Endothelial cell of umbilical vein (primary cell): Measurements from ENCODE around the gene STK10. TPM values are rescaled to one million over a fixed set of nuclear protein-coding genes. Genes with fewer than 3 reads are reported as not detected.

Experiments used
- BruUV-seq: library from RNA; stranded (reverse); fragments of 400-500 nt; replicated peaks from 2 replicates; lab custom pipeline; 2021; lab: Mats Ljungman, UMichigan
- CTCF ChIA-PET: fragments of 300-600, 350-600 bp; sonication (Branson Sonifier 250); formaldehyde crosslinking; loops from one replicate; lab custom pipeline; 2021; ENCODE audit warnings: antibody characterized with exemption, inconsistent platforms; lab: Charles Lee
- POLR2A ChIA-PET: fragments of 300-600, 350-600 bp; sonication (Branson Sonifier 250); formaldehyde crosslinking; loops from one replicate; lab custom pipeline; 2021; ENCODE audit warnings: antibody characterized with exemption, inconsistent platforms; lab: Charles Lee
- DNase-seq: peaks from one replicate; pipeline ENCODE4 v3.0.0-alpha.2; 2011; ENCODE audit warnings: low read depth, low spot score
- FAIRE-seq: peaks from 2 replicates; lab custom pipeline; 2011; peaks lifted over from hg19 to GRCh38; lab: Jason Lieb, UNC
- H2AFZ ChIP-seq: 2 replicates; pipeline ENCODE4 v1.6.0; 2012; ENCODE audit warnings: low read depth, low read length, control low read depth, inconsistent platforms
- H3K27ac ChIP-seq: 2 replicates; pipeline ENCODE4 v1.5.1; 2011; ENCODE audit warnings: low read depth, mild to moderate bottlenecking, control low read depth, low read length, moderate library complexity; ENCODE audit not compliant: insufficient read depth
- H3K27me3 ChIP-seq, 2 experiments: 2 replicates each; pipeline versions ENCODE4 v1.6.0 to v1.6.1; 2011; ENCODE audit warnings: low read length in 2 of 2, mixed read lengths in 1 of 2; ENCODE audit not compliant: control insufficient read depth in 2 of 2, insufficient read depth in 2 of 2
- H3K36me3 ChIP-seq, 2 experiments: 2 replicates in 1 of 2; 3 replicates in 1 of 2; pipeline ENCODE4 v1.5.1; 2011; ENCODE audit warnings: low read length in 2 of 2, mild to moderate bottlenecking in 1 of 2, moderate library complexity in 1 of 2; ENCODE audit not compliant: control insufficient read depth in 2 of 2, insufficient read depth in 2 of 2; ENCODE audit errors: extremely low read depth in 1 of 2
- H3K4me1 ChIP-seq: 3 replicates; pipeline ENCODE4 v1.5.1; 2011; ENCODE audit warnings: mild to moderate bottlenecking, low read length; ENCODE audit not compliant: control insufficient read depth, insufficient read depth; ENCODE audit errors: extremely low read depth
- H3K4me2 ChIP-seq: 2 replicates; pipeline ENCODE4 v1.6.1; 2011; ENCODE audit warnings: low read length, control low read depth, mixed read lengths; ENCODE audit not compliant: insufficient read depth
- H3K4me3 ChIP-seq, 3 experiments: fragments of 200-600 bp in 1 of 3; sonication (generic), shearing (Covaris generic) in 1 of 3; replicated peaks in 1 of 3; 2 replicates each; pipeline ENCODE4 v1.5.1; 2011 to 2016; ENCODE audit warnings: control low read depth in 3 of 3, low read length in 3 of 3, mild to moderate bottlenecking in 2 of 3, inconsistent platforms in 1 of 3, low read depth in 1 of 3, moderate library complexity in 1 of 3; ENCODE audit not compliant: insufficient read depth in 1 of 3
- H3K79me2 ChIP-seq: 2 replicates; pipeline ENCODE4 v1.6.0; 2012; ENCODE audit warnings: low read length, inconsistent platforms; ENCODE audit not compliant: control insufficient read depth, insufficient read depth
- H3K9ac ChIP-seq: replicated peaks from 2 replicates; pipeline ENCODE3; 2011; ENCODE audit warnings: low read length, control low read depth; ENCODE audit not compliant: insufficient read depth; ENCODE audit errors: extremely low read depth
- H3K9me1 ChIP-seq: replicated peaks from 3 replicates; pipeline ENCODE4 v1.6.0; 2011; ENCODE audit warnings: mild to moderate bottlenecking, low read length; ENCODE audit not compliant: control insufficient read depth, insufficient read depth; ENCODE audit errors: extremely low read depth
- H3K9me3 ChIP-seq: replicated peaks from 2 replicates; pipeline ENCODE4 v1.5.1; 2012; ENCODE audit warnings: low read length, inconsistent platforms; ENCODE audit not compliant: control insufficient read depth, insufficient read depth
- H4K20me1 ChIP-seq: replicated peaks from 2 replicates; pipeline ENCODE3; 2011; ENCODE audit warnings: mild to moderate bottlenecking, low read length; ENCODE audit not compliant: control insufficient read depth, insufficient read depth; ENCODE audit errors: extremely low read depth
- EZH2 ChIP-seq: IDR thresholded peaks from 2 replicates; pipeline ENCODE4 v1.6.1; 2012; ENCODE audit warnings: borderline replicate concordance, low read depth, mild to moderate bottlenecking, moderate library complexity, low read length, inconsistent platforms; ENCODE audit not compliant: severe bottlenecking
- FOS ChIP-seq: IDR thresholded peaks from 2 replicates; pipeline ENCODE4 v1.6.1; 2011; ENCODE audit warnings: mild to moderate bottlenecking, low read length, moderate library complexity, borderline replicate concordance; ENCODE audit not compliant: insufficient read depth
- GATA2 ChIP-seq: IDR thresholded peaks from 2 replicates; pipeline ENCODE4 v1.7.0; 2011; ENCODE audit warnings: low read depth, mild to moderate bottlenecking, moderate library complexity, mixed read lengths, low read length; ENCODE audit not compliant: insufficient read length, insufficient read depth
- JUN ChIP-seq: IDR thresholded peaks from 2 replicates; pipeline ENCODE4 v1.6.1; 2011; ENCODE audit warnings: borderline replicate concordance, low read depth; ENCODE audit not compliant: insufficient read length, insufficient read depth
- MYC ChIP-seq: IDR thresholded peaks from one replicate; pipeline ENCODE4 v1.6.1; 2011; ENCODE audit warnings: mild to moderate bottlenecking, low read depth, low read length
- POLR2A ChIP-seq: IDR thresholded peaks from 2 replicates; pipeline ENCODE4 v1.6.1; 2012; ENCODE audit warnings: low read depth, mild to moderate bottlenecking, control low read depth, low read length
- POLR2AphosphoS5 ChIP-seq: IDR thresholded peaks from 2 replicates; pipeline ENCODE4 v1.6.1; 2012; ENCODE audit warnings: low read depth, mild to moderate bottlenecking, control low read depth, low read length, moderate library complexity; ENCODE audit not compliant: insufficient read depth
- dilution Hi-C: fragments of 300-500 bp; cut with MboI; formaldehyde crosslinking; loops from one replicate; pipeline ENCODE4 v1.15.0; 2019; ENCODE audit warnings: low sequenced_read_pairs; ENCODE audit not compliant: extremely low pct_ligation_motif_present
- intact Hi-C: fragments of 100-400 bp; cut with micrococcal nuclease; formaldehyde crosslinking; loops from one replicate; pipeline ENCODE4 v1.10.0; 2022
- polyA plus RNA-seq, 4 experiments: library from polyadenylated mRNA; depleted of rRNA in 3 of 4; stranded (reverse) in 3 of 4; unstranded in 1 of 4; fragments of >200 nt; gene quantifications; 2 replicates each; pipeline versions ENCODE4 v1.2.1 to v1.2.3, GENCODE V29; 2011 to 2012; ENCODE audit warnings: missing spikeins in 1 of 4
- total RNA-seq: library from RNA; stranded (reverse); gene quantifications from 2 replicates; pipeline ENCODE4 v1.2.3, GENCODE V29; 2021
- TF ChIP-seq, protein P1 (sequence below), 2 donors: IDR thresholded peaks; 1 replicate in 1 of 2; 2 replicates in 1 of 2; pipeline ENCODE4 v1.5.1; 2011; ENCODE audit warnings: low read length in 2 of 2, mild to moderate bottlenecking in 2 of 2, moderate library complexity in 2 of 2, control low read depth in 1 of 2, inconsistent platforms in 1 of 2, low read depth in 1 of 2; ENCODE audit not compliant: insufficient read depth in 1 of 2; ENCODE audit errors: extremely low read depth in 1 of 2
- TF ChIP-seq, protein P2 (sequence below): IDR thresholded peaks from 2 replicates; pipeline ENCODE4 v1.6.1; 2011; ENCODE audit not compliant: insufficient read depth, insufficient read length

The STK10 gene
- total and polyA plus RNA-seq, 2 donors (not counting 3 experiments of a cell fraction or from before 2014, with no cell fraction given), result 16.9 to 47.2 TPM

- Histone ChIP-seq H3K4me2 (no peak overlapping the region), H3K4me1 (peaks cover 24% of the 10 kb centered on the region), H3K36me3 (no peaks in the 10 kb centered on the region), H3K9me1 (no peaks in the 10 kb centered on the region), H3K9me3 (no peaks in the 10 kb centered on the region), H3K27ac (no peak overlapping the region), H3K4me3 (no peak overlapping the region), H3K27me3 (no peaks in the 10 kb centered on the region), H3K9ac (no peak overlapping the region), H3K79me2 (peaks cover 16% of the 10 kb centered on the region), H4K20me1 (no peaks in the 10 kb centered on the region), H2AFZ (no peak overlapping the region)
- intact Hi-C loops, result loop anchor here (5.0 kb wide), 1 partner anchor 273 kb away; the partner anchor contains the start of gene UBTD2
- ChIA-PET POLR2A (no interaction called here), CTCF (interaction anchor here (0.9 to 4.9 kb wide), 9 partner anchors 28 to 284 kb away, joined by 3 to 36 read pairs (median 4); partner anchors contain the start of gene STK10)
- FAIRE-seq, result no peak
- dilution Hi-C loops, result no loop called here
- TF ChIP-seq POLR2A, result no peak
- TF ChIP-seq JUN, result no peak
- no peak for TF ChIP-seq POLR2AphosphoS5
- TF ChIP-seq, protein P1, sequence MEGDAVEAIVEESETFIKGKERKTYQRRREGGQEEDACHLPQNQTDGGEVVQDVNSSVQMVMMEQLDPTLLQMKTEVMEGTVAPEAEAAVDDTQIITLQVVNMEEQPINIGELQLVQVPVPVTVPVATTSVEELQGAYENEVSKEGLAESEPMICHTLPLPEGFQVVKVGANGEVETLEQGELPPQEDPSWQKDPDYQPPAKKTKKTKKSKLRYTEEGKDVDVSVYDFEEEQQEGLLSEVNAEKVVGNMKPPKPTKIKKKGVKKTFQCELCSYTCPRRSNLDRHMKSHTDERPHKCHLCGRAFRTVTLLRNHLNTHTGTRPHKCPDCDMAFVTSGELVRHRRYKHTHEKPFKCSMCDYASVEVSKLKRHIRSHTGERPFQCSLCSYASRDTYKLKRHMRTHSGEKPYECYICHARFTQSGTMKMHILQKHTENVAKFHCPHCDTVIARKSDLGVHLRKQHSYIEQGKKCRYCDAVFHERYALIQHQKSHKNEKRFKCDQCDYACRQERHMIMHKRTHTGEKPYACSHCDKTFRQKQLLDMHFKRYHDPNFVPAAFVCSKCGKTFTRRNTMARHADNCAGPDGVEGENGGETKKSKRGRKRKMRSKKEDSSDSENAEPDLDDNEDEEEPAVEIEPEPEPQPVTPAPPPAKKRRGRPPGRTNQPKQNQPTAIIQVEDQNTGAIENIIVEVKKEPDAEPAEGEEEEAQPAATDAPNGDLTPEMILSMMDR (IDR thresholded peaks at IDR 0.05; ENCODE audit: extremely low read depth in 1 of 2, insufficient read depth in 1 of 2, low read depth in 1 of 2, low read length in 2 of 2), result no peak
- no peak for TF ChIP-seq FOS
- TF ChIP-seq GATA2, result no peak
- no peak for TF ChIP-seq MYC
- TF ChIP-seq EZH2, result no peak
- TF ChIP-seq, protein P2, sequence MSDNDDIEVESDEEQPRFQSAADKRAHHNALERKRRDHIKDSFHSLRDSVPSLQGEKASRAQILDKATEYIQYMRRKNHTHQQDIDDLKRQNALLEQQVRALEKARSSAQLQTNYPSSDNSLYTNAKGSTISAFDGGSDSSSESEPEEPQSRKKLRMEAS, result no peak
- no TSS peak for BruUV-seq
- no peak for DNase-seq
These were observed 178.3 kb downstream of the STK10 start for GRCh38 chr5:172009536-172010270.
